Liver (tissue), 3 donors: ENCODE measurements around the gene SIRT2.

Source experiments
- EGR1 ChIP-seq, 2 donors: IDR thresholded peaks; 2 replicates each; pipeline ENCODE4 v1.6.1; 2016 to 2018; ENCODE audit warnings: antibody characterized with exemption in 2 of 2, low read depth in 2 of 2
- SP1 ChIP-seq: IDR thresholded peaks from 2 replicates; pipeline ENCODE4 v1.6.1; 2018; ENCODE audit warnings: antibody characterized with exemption, mild to moderate bottlenecking
- YY1 ChIP-seq: IDR thresholded peaks from 2 replicates; pipeline ENCODE4 v1.6.1; 2016; ENCODE audit warnings: antibody characterized with exemption, mild to moderate bottlenecking
- TF ChIP-seq, protein P1 (sequence below): fragments of 150-350 bp; IDR thresholded peaks from 2 replicates; pipeline ENCODE4 v1.5.1; 2017; ENCODE audit warnings: improper control_type of control experiment, low read depth, low read length; ENCODE audit not compliant: missing input control
- TF ChIP-seq, protein P2 (sequence below): IDR thresholded peaks from 2 replicates; pipeline ENCODE4 v1.6.1; 2016; ENCODE audit warnings: antibody characterized with exemption
- donor health status: healthy.
- donor health status: healthy.

DNA sequence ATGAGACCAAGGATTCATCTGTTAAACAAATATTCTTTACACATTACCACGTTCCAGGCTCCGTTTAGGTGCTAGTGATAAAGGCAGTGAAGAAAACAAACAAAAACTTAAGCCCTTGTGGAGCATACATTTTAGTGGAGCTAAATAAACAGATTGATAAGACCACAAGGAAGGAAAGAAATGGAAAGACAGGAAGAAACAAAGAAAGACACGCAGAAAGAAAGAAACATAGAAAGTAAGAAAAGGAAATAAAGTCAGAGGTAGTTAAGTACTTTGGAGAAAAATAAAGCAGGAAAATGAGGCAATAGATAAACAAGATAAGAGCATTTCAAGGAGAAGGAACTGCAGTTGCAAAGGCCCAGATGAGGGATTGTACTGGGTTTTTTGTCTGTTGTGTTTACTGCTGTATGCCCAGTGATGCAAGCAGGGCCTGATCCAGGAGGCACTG lies 1.3 kb upstream of the SIRT2 start:
- TF ChIP-seq SP1 (no peak), EGR1 (IDR thresholded peaks at IDR 0.05; ENCODE audit: low read depth in 2 of 2) (no peak), YY1 (no peak)
- TF ChIP-seq, protein P1, sequence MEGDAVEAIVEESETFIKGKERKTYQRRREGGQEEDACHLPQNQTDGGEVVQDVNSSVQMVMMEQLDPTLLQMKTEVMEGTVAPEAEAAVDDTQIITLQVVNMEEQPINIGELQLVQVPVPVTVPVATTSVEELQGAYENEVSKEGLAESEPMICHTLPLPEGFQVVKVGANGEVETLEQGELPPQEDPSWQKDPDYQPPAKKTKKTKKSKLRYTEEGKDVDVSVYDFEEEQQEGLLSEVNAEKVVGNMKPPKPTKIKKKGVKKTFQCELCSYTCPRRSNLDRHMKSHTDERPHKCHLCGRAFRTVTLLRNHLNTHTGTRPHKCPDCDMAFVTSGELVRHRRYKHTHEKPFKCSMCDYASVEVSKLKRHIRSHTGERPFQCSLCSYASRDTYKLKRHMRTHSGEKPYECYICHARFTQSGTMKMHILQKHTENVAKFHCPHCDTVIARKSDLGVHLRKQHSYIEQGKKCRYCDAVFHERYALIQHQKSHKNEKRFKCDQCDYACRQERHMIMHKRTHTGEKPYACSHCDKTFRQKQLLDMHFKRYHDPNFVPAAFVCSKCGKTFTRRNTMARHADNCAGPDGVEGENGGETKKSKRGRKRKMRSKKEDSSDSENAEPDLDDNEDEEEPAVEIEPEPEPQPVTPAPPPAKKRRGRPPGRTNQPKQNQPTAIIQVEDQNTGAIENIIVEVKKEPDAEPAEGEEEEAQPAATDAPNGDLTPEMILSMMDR = no peak
- TF ChIP-seq, protein P2, sequence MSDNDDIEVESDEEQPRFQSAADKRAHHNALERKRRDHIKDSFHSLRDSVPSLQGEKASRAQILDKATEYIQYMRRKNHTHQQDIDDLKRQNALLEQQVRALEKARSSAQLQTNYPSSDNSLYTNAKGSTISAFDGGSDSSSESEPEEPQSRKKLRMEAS = no peak
